ENCODE data around the gene LAMC2.

The LAMC2 gene

GRCh38 chr1:183223467-183223866, 37.4 kb downstream of the LAMC2 start:
- no peak for TF ChIP-seq CTCF (IDR thresholded peaks at IDR 0.05; ENCODE audit: insufficient read depth, low read length, missing control alignments)
- H3K4me3 ChIP-seq (ENCODE audit: low read depth, low read length): no peak overlapping the region
- DNase-seq (ENCODE audit: low read depth, low spot score): no peak
- CTCF ChIA-PET: interaction anchor here (1.4 to 9.4 kb wide), 4 partner anchors 9 to 17 kb away, joined by 3 to 63 read pairs (median 30); no protein-coding TSS in a partner anchor
- POLR2A ChIA-PET: no interaction called here

GRCh38 chr1:183226361-183226760, 40.3 kb downstream of the LAMC2 start:
- POLR2A ChIA-PET: no interaction called here
- no peak for TF ChIP-seq CTCF (IDR thresholded peaks at IDR 0.05; ENCODE audit: insufficient read depth, low read length, missing control alignments)
- no peak for DNase-seq (ENCODE audit: low read depth, low spot score)
- CTCF ChIA-PET: interaction anchor here (0.9 to 9.4 kb wide), 5 partner anchors 8 to 265 kb away, joined by 3 to 63 read pairs (median 37); no protein-coding TSS in a partner anchor
- no peak overlapping the region for H3K4me3 ChIP-seq (ENCODE audit: low read depth, low read length)

GRCh38 chr1:183226963-183227362, 40.9 kb downstream of the LAMC2 start:
- CTCF ChIA-PET: interaction anchor here (1.0 to 9.4 kb wide), 11 partner anchors 9 to 327 kb away, joined by 3 to 63 read pairs (median 4); no protein-coding TSS in a partner anchor

GRCh38 chr1:183227422-183228346, 41.6 kb downstream of the LAMC2 start:
- H3K4me3 ChIP-seq (ENCODE audit: low read depth, low read length): no peak overlapping the region
- ChIA-PET CTCF (interaction anchor here (0.7 to 9.4 kb wide), 29 partner anchors 10 to 328 kb away, joined by 3 to 63 read pairs (median 4); no protein-coding TSS in a partner anchor), POLR2A (interaction anchor here (0.5 kb wide), 1 partner anchor 277 kb away, joined by 3 read pairs; no protein-coding TSS in a partner anchor)
- DNase-seq (ENCODE audit: low read depth, low spot score): no peak
- TF ChIP-seq CTCF (IDR thresholded peaks at IDR 0.05; ENCODE audit: insufficient read depth, low read length, missing control alignments): peak; percentile 79

More at GRCh38 chr1:183226963-183227362, 40.9 kb downstream of the LAMC2 start:
- TF ChIP-seq CTCF (IDR thresholded peaks at IDR 0.05; ENCODE audit: insufficient read depth, low read length, missing control alignments): no peak
- no peak overlapping the region for H3K4me3 ChIP-seq (ENCODE audit: low read depth, low read length)
- POLR2A ChIA-PET: no interaction called here
- no peak for DNase-seq (ENCODE audit: low read depth, low spot score)

- no peak for TF ChIP-seq CTCF (IDR thresholded peaks at IDR 0.05; ENCODE audit: insufficient read depth, low read length, missing control alignments)
- ChIA-PET CTCF (interaction anchor here (0.7 to 9.4 kb wide), 28 partner anchors 9 to 329 kb away, joined by 3 to 63 read pairs (median 4); no protein-coding TSS in a partner anchor), POLR2A (no interaction called here)
- no peak for DNase-seq (ENCODE audit: low read depth, low spot score)
- no peak overlapping the region for H3K4me3 ChIP-seq (ENCODE audit: low read depth, low read length)
Measured at GRCh38 chr1:183228347-183229220, 42.5 kb downstream of the LAMC2 start.
